ENCODE data around the gene REC8.

Gene REC8

GRCh38 chr14:24162093-24162492 is 9.8 kb upstream of the REC8 start:
- H3K9me3 ChIP-seq (ENCODE audit: control insufficient read depth, insufficient read depth, low read length), result no peaks in the 10 kb centered on the region
- H3K36me3 ChIP-seq (ENCODE audit: control insufficient read depth, insufficient read depth, low read length), result peaks cover 56% of the 10 kb centered on the region
- no peak overlapping the region for H3K4me3 ChIP-seq (ENCODE audit: low read depth, low read length)
- H3K9ac ChIP-seq (ENCODE audit: low read depth, low read length), result no peak overlapping the region
- H3K4me1 ChIP-seq (ENCODE audit: control insufficient read depth, insufficient read depth, low read length), result peaks cover 11% of the 10 kb centered on the region; the same call in 1 of the 2 replicates
- H3K27ac ChIP-seq (ENCODE audit: low read depth, low read length), result no peak overlapping the region
- no peaks in the 10 kb centered on the region for H3K27me3 ChIP-seq (ENCODE audit: control insufficient read depth, insufficient read depth, low read length)

DNA sequence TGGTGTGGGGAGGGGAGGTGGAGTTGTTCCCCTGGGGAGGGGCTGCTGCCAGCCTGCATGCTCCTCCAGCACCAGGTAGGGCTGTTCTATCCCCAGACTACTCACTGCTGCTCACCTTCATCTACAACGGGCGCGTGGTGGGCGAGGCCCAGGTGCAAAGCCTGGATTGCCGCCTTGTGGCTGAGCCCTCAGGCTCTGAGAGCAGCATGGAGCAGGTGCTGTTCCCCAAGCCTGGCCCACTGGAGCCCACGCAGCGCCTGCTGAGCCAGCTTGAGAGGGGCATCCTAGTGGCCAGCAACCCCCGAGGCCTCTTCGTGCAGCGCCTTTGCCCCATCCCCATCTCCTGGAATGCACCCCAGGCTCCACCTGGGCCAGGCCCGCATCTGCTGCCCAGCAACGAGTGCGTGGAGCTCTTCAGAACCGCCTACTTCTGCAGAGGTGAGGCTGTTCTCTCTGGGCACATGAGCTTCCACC is 7.3 kb upstream of the REC8 start:
- H3K27me3 ChIP-seq (ENCODE audit: control insufficient read depth, insufficient read depth, low read length), result no peaks in the 10 kb centered on the region
- H3K36me3 ChIP-seq (ENCODE audit: control insufficient read depth, insufficient read depth, low read length), result peaks cover 39% of the 10 kb centered on the region
- H3K4me1 ChIP-seq (ENCODE audit: control insufficient read depth, insufficient read depth, low read length), result peaks cover 11% of the 10 kb centered on the region; the same call in 1 of the 2 replicates
- H3K27ac ChIP-seq (ENCODE audit: low read depth, low read length), result no peak overlapping the region
- no peak overlapping the region for H3K4me3 ChIP-seq (ENCODE audit: low read depth, low read length)
- H3K9me3 ChIP-seq (ENCODE audit: control insufficient read depth, insufficient read depth, low read length), result no peaks in the 10 kb centered on the region
- H3K9ac ChIP-seq (ENCODE audit: low read depth, low read length), result no peak overlapping the region

- Histone ChIP-seq H3K4me1 (ENCODE audit: control insufficient read depth, insufficient read depth, low read length) (peaks cover 9% of the 10 kb centered on the region; the same call in 1 of the 2 replicates), H3K9ac (ENCODE audit: low read depth, low read length) (no peak overlapping the region), H3K4me3 (ENCODE audit: low read depth, low read length) (no peak overlapping the region), H3K36me3 (ENCODE audit: control insufficient read depth, insufficient read depth, low read length) (peaks cover 27% of the 10 kb centered on the region), H3K27ac (ENCODE audit: low read depth, low read length) (no peak overlapping the region), H3K9me3 (ENCODE audit: control insufficient read depth, insufficient read depth, low read length) (no peaks in the 10 kb centered on the region), H3K27me3 (ENCODE audit: control insufficient read depth, insufficient read depth, low read length) (no peaks in the 10 kb centered on the region)
Observed at GRCh38 chr14:24165785-24166184, 6.1 kb upstream of the REC8 start.

- Histone ChIP-seq H3K27me3 (ENCODE audit: control insufficient read depth, insufficient read depth, low read length) (no peaks in the 10 kb centered on the region), H3K4me1 (ENCODE audit: control insufficient read depth, insufficient read depth, low read length) (0 out of 2 replicates have a peak, but pooled peaks cover 6% of the 10 kb centered on the region), H3K27ac (ENCODE audit: low read depth, low read length) (no peak overlapping the region), H3K9me3 (ENCODE audit: control insufficient read depth, insufficient read depth, low read length) (no peaks in the 10 kb centered on the region), H3K36me3 (ENCODE audit: control insufficient read depth, insufficient read depth, low read length) (peaks cover 26% of the 10 kb centered on the region), H3K9ac (ENCODE audit: low read depth, low read length) (no peak overlapping the region), H3K4me3 (ENCODE audit: low read depth, low read length) (no peak overlapping the region)
Observed at GRCh38 chr14:24167469-24168114, 4.3 kb upstream of the REC8 start.

DNA sequence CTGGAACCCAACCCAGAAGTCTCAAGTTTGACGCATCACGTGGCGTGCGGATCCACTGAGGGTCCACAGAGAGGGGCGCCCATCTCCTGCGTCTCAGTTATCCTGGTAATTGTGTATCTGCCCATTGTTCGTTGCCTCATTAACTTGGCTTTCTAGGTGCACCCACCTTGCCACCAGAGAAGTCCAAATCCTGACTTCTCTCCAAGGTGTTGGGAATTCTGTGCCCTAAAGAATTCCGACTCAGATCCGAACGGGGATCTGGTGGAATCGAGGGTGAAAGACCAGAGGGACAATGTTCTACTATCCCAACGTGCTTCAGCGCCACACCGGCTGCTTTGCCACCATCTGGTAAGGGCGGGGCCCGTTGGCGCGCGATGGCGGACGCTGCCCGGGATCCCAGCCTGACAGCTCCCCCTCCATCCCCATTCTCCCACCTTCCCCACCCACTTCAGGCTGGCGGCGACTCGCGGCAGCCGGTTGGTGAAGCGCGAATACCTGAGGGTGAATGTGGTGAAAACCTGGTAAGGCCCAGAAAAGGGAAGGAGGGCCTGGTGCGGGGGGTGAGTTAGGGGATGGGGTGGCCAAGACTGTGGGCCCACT is 481 bp downstream of the REC8 start:
- Histone ChIP-seq H3K27ac (ENCODE audit: low read depth, low read length) (peak overlapping the region; percentile 50), H3K36me3 (ENCODE audit: control insufficient read depth, insufficient read depth, low read length) (peaks cover 22% of the 10 kb centered on the region), H3K27me3 (ENCODE audit: control insufficient read depth, insufficient read depth, low read length) (no peaks in the 10 kb centered on the region), H3K4me1 (ENCODE audit: control insufficient read depth, insufficient read depth, low read length) (0 out of 2 replicates have a peak, but pooled peaks cover 6% of the 10 kb centered on the region), H3K9ac (ENCODE audit: low read depth, low read length) (0 out of 2 replicates have a peak overlapping the region, but pooled peaks have one; percentile 15), H3K4me3 (ENCODE audit: low read depth, low read length) (peak overlapping the region; percentile 78), H3K9me3 (ENCODE audit: control insufficient read depth, insufficient read depth, low read length) (no peaks in the 10 kb centered on the region)

- H3K9me3 ChIP-seq (ENCODE audit: control insufficient read depth, insufficient read depth, low read length), result no peaks in the 10 kb centered on the region
Observed at GRCh38 chr14:24172871-24173281, 996 bp downstream of the REC8 start.

GRCh38 chr14:24176599-24176998 is 4.7 kb downstream of the REC8 start:
- H3K4me1 ChIP-seq (ENCODE audit: control insufficient read depth, insufficient read depth, low read length), result 0 out of 2 replicates have a peak, but pooled peaks cover 6% of the 10 kb centered on the region
- H3K9ac ChIP-seq (ENCODE audit: low read depth, low read length), result no peak overlapping the region
- peaks cover 64% of the 10 kb centered on the region for H3K36me3 ChIP-seq (ENCODE audit: control insufficient read depth, insufficient read depth, low read length)
- no peak overlapping the region for H3K27ac ChIP-seq (ENCODE audit: low read depth, low read length)
- H3K9me3 ChIP-seq (ENCODE audit: control insufficient read depth, insufficient read depth, low read length), result no peaks in the 10 kb centered on the region
- H3K4me3 ChIP-seq (ENCODE audit: low read depth, low read length), result no peak overlapping the region
- H3K27me3 ChIP-seq (ENCODE audit: control insufficient read depth, insufficient read depth, low read length), result no peaks in the 10 kb centered on the region

More at GRCh38 chr14:24172871-24173281, 996 bp downstream of the REC8 start:
- no peak overlapping the region for H3K27ac ChIP-seq (ENCODE audit: low read depth, low read length)
- H3K36me3 ChIP-seq (ENCODE audit: control insufficient read depth, insufficient read depth, low read length), result peaks cover 28% of the 10 kb centered on the region
- H3K9ac ChIP-seq (ENCODE audit: low read depth, low read length), result no peak overlapping the region
- peak overlapping the region; percentile 78 for H3K4me3 ChIP-seq (ENCODE audit: low read depth, low read length)
- no peaks in the 10 kb centered on the region for H3K27me3 ChIP-seq (ENCODE audit: control insufficient read depth, insufficient read depth, low read length)
- H3K4me1 ChIP-seq (ENCODE audit: control insufficient read depth, insufficient read depth, low read length), result 0 out of 2 replicates have a peak, but pooled peaks cover 6% of the 10 kb centered on the region

- no peak overlapping the region for H3K27ac ChIP-seq (ENCODE audit: low read depth, low read length)
- H3K36me3 ChIP-seq (ENCODE audit: control insufficient read depth, insufficient read depth, low read length), result peaks cover 70% of the 10 kb centered on the region
- H3K9ac ChIP-seq (ENCODE audit: low read depth, low read length), result no peak overlapping the region
- H3K4me1 ChIP-seq (ENCODE audit: control insufficient read depth, insufficient read depth, low read length), result 0 out of 2 replicates have a peak, but pooled peaks cover 4% of the 10 kb centered on the region
- no peak overlapping the region for H3K4me3 ChIP-seq (ENCODE audit: low read depth, low read length)
- H3K9me3 ChIP-seq (ENCODE audit: control insufficient read depth, insufficient read depth, low read length), result no peaks in the 10 kb centered on the region
- no peaks in the 10 kb centered on the region for H3K27me3 ChIP-seq (ENCODE audit: control insufficient read depth, insufficient read depth, low read length)
Observed at GRCh38 chr14:24177041-24177825, 5.4 kb downstream of the REC8 start.

DNA sequence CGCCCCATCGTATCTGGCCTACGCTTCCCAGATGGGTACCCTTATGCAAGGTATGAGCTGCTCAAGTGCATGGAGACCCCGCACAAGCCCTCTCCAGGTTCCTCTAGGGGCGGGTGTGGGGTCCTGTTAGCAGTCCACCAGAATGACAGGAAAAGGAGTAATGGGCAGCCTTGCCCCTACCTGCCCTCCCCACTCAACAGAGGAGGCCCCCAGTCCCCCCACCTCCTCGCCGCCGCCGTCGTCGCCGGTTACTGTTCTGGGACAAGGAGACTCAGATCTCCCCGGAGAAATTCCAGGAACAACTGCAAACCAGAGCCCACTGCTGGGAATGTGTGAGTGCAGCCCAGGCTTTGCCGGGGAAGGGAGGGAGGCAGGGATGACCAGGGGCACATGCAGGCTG is 6.0 kb downstream of the REC8 start:
- no peaks in the 10 kb centered on the region for H3K27me3 ChIP-seq (ENCODE audit: control insufficient read depth, insufficient read depth, low read length)
- no peaks in the 10 kb centered on the region for H3K9me3 ChIP-seq (ENCODE audit: control insufficient read depth, insufficient read depth, low read length)
- no peaks in the 10 kb centered on the region for H3K4me1 ChIP-seq (ENCODE audit: control insufficient read depth, insufficient read depth, low read length)
- H3K27ac ChIP-seq (ENCODE audit: low read depth, low read length), result no peak overlapping the region
- no peak overlapping the region for H3K9ac ChIP-seq (ENCODE audit: low read depth, low read length)
- H3K4me3 ChIP-seq (ENCODE audit: low read depth, low read length), result no peak overlapping the region
- H3K36me3 ChIP-seq (ENCODE audit: control insufficient read depth, insufficient read depth, low read length), result peaks cover 77% of the 10 kb centered on the region

- Histone ChIP-seq H3K9ac (ENCODE audit: low read depth, low read length) (no peak overlapping the region), H3K27me3 (ENCODE audit: control insufficient read depth, insufficient read depth, low read length) (no peaks in the 10 kb centered on the region), H3K27ac (ENCODE audit: low read depth, low read length) (no peak overlapping the region), H3K36me3 (ENCODE audit: control insufficient read depth, insufficient read depth, low read length) (peaks cover 78% of the 10 kb centered on the region), H3K4me1 (ENCODE audit: control insufficient read depth, insufficient read depth, low read length) (no peaks in the 10 kb centered on the region), H3K4me3 (ENCODE audit: low read depth, low read length) (no peak overlapping the region), H3K9me3 (ENCODE audit: control insufficient read depth, insufficient read depth, low read length) (no peaks in the 10 kb centered on the region)
Observed at GRCh38 chr14:24178399-24179178, 6.7 kb downstream of the REC8 start.
